Activated naive CD4-positive, alpha-beta T cell treated with anti-CD3 and anti-CD28 coated beads, Interleukin-2, amount 50 U/mL, for 72 hours (primary cell): ENCODE results near the gene FOXA3. TPM values are rescaled to one million over a fixed set of nuclear protein-coding genes. Genes with fewer than 3 reads are reported as not detected.
A peak's percentile ranks its signal among the peaks of the same experiment; 100 is the strongest.
"Not testable (repeated sequence)": the region's sequence is repeated elsewhere in the genome, so short reads cannot be mapped to it uniquely, and the experiment has no call there.

Source experiments
- ATAC-seq, 2 donors: fragments of 150-1000 bp; cut with Tn5 transposase; 2 replicates each; pipeline ENCODE4 v1.10.0; 2021; ENCODE audit warnings: mild to moderate bottlenecking in 2 of 2, moderate library complexity in 2 of 2
- DNase-seq, 2 donors: peaks; one replicate each; pipeline ENCODE4 v3.0.0; 2021 to 2022; ENCODE audit warnings: low spot score in 2 of 2
- H3K27ac Mint-ChIP-seq, 2 donors: one replicate each; pipeline ENCODE4 v1.8.0; 2022; ENCODE audit warnings: mild to moderate bottlenecking in 2 of 2, mixed read lengths in 2 of 2
- H3K36me3 Mint-ChIP-seq, 2 donors: one replicate each; pipeline ENCODE4 v1.8.0; 2022; ENCODE audit warnings: mixed read lengths in 2 of 2
- H3K9me3 Mint-ChIP-seq, 2 donors: one replicate each; pipeline ENCODE4 v1.8.0; 2022; ENCODE audit warnings: mixed read lengths in 2 of 2
- total RNA-seq, 2 donors: library from RNA; stranded (reverse); gene quantifications; one replicate each; pipeline ENCODE4 v1.2.3, GENCODE V29; 2022

FOXA3 gene
- total RNA-seq, 2 donors from 2014 or later: 0.46 to 1.3 TPM

GRCh38 chr19:45881082-45881908 is 17.2 kb downstream of the FOXA3 start:
- H3K27ac Mint-ChIP-seq: no peak overlapping the region
- no peak for DNase-seq
- no peaks in the 10 kb centered on the region for H3K36me3 Mint-ChIP-seq
- no peaks in the 10 kb centered on the region for H3K9me3 Mint-ChIP-seq
- no peak for ATAC-seq

- DNase-seq (no peak), ATAC-seq (no peak)
Measured at GRCh38 chr19:45881909-45882528, 17.9 kb downstream of the FOXA3 start.

GRCh38 chr19:45882652-45883585 is 18.8 kb downstream of the FOXA3 start:
- Mint-ChIP-seq H3K9me3 (no peaks in the 10 kb centered on the region), H3K27ac (peak overlapping the region; percentile 56 to 88), H3K36me3 (no peaks in the 10 kb centered on the region)
- ATAC-seq (peak; percentile 14 to 24), DNase-seq (peak; percentile 88 to 94)

More at GRCh38 chr19:45881909-45882528, 17.9 kb downstream of the FOXA3 start:
- H3K27ac Mint-ChIP-seq: no peak overlapping the region
- H3K36me3 Mint-ChIP-seq: no peaks in the 10 kb centered on the region
- no peaks in the 10 kb centered on the region for H3K9me3 Mint-ChIP-seq

GRCh38 chr19:45883586-45883880 is 19.4 kb downstream of the FOXA3 start:
- Mint-ChIP-seq H3K36me3 (no peaks in the 10 kb centered on the region), H3K9me3 (no peaks in the 10 kb centered on the region), H3K27ac (peak overlapping the region in 1 of 2 donors; percentile 56)
- ATAC-seq (no peak), DNase-seq (no peak)

GRCh38 chr19:45883881-45884681 is 20.0 kb downstream of the FOXA3 start:
- no peak for DNase-seq
- peak overlapping the region in 1 of 2 donors; percentile 56 for H3K27ac Mint-ChIP-seq
- no peaks in the 10 kb centered on the region for H3K9me3 Mint-ChIP-seq
- H3K36me3 Mint-ChIP-seq: no peaks in the 10 kb centered on the region
- no peak for ATAC-seq

GRCh38 chr19:45884682-45885555 is 20.8 kb downstream of the FOXA3 start:
- ATAC-seq (peak in 1 of 2 donors; percentile 7), DNase-seq (peak in 1 of 2 donors; percentile 65)
- no peaks in the 10 kb centered on the region for H3K9me3 Mint-ChIP-seq
- H3K36me3 Mint-ChIP-seq: no peaks in the 10 kb centered on the region
- no peak overlapping the region for H3K27ac Mint-ChIP-seq

- Mint-ChIP-seq H3K36me3 (no peaks in the 10 kb centered on the region), H3K27ac (peak within 1 kb of the TSS; percentile 86 to 95), H3K9me3 (no peaks in the 10 kb centered on the region)
- ATAC-seq: peak; percentile 62 to 78
- DNase-seq: peak; percentile 88 to 89
Measured at GRCh38 chr19:45885556-45886426, 21.7 kb downstream of the FOXA3 start, which contains the start of gene IRF2BP1. Gene IRF2BP1, minus strand, starts transcription at chr19:45886141. Its CDS starts 367 bp downstream, at chr19:45885774.

- peak; percentile 85 to 87 for ATAC-seq
- H3K36me3 Mint-ChIP-seq: no peaks in the 10 kb centered on the region
Measured at GRCh38 chr19:45886427-45887199, 22.5 kb downstream of the FOXA3 start.

GRCh38 chr19:45887200-45887710 is 23.1 kb downstream of the FOXA3 start:
- DNase-seq (no peak), ATAC-seq (no peak)
- H3K9me3 Mint-ChIP-seq: no peaks in the 10 kb centered on the region
- H3K27ac Mint-ChIP-seq: peak overlapping the region; percentile 86 to 95
- no peaks in the 10 kb centered on the region for H3K36me3 Mint-ChIP-seq

More at GRCh38 chr19:45886427-45887199, 22.5 kb downstream of the FOXA3 start:
- peak; percentile 88 to 91 for DNase-seq
- Mint-ChIP-seq H3K9me3 (no peaks in the 10 kb centered on the region), H3K27ac (peak overlapping the region; percentile 86 to 95)

- no peaks in the 10 kb centered on the region for H3K9me3 Mint-ChIP-seq
- ATAC-seq (no peak), DNase-seq (no peak)
- no peaks in the 10 kb centered on the region for H3K36me3 Mint-ChIP-seq
- peak overlapping the region in 1 of 2 donors; percentile 75 for H3K27ac Mint-ChIP-seq
Measured at GRCh38 chr19:45889210-45889885, 25.2 kb downstream of the FOXA3 start.

- H3K36me3 Mint-ChIP-seq: no peaks in the 10 kb centered on the region
- no peak overlapping the region for H3K27ac Mint-ChIP-seq
- ATAC-seq (no peak), DNase-seq (no peak)
- H3K9me3 Mint-ChIP-seq: no peaks in the 10 kb centered on the region
Measured at GRCh38 chr19:45890877-45891276, 26.8 kb downstream of the FOXA3 start.

GRCh38 chr19:45895519-45895972 is 31.4 kb downstream of the FOXA3 start:
- Mint-ChIP-seq H3K9me3 (no peaks in the 10 kb centered on the region), H3K36me3 (no peaks in the 10 kb centered on the region), H3K27ac (peak overlapping the region in 1 of 2 donors; percentile 34)
- ATAC-seq (no peak), DNase-seq (no peak)

- H3K9me3 Mint-ChIP-seq, ATAC-seq, H3K36me3 Mint-ChIP-seq, DNase-seq: not testable (repeated sequence)
- H3K27ac Mint-ChIP-seq: peak overlapping the region in 1 of 2 donors; percentile 34
Measured at GRCh38 chr19:45895983-45896599, 32.0 kb downstream of the FOXA3 start.
